Measurements from ENCODE around the gene AFF4. TPM values are rescaled to one million over a fixed set of nuclear protein-coding genes. Genes with fewer than 3 reads are reported as not detected.

AFF4 gene
- total and polyA plus RNA-seq, 9 of the 15 experiments (the other 6 are each of a cell fraction or from before 2014, with no cell fraction given): 1.7 to 25.8 (median 17.9) TPM

DNA sequence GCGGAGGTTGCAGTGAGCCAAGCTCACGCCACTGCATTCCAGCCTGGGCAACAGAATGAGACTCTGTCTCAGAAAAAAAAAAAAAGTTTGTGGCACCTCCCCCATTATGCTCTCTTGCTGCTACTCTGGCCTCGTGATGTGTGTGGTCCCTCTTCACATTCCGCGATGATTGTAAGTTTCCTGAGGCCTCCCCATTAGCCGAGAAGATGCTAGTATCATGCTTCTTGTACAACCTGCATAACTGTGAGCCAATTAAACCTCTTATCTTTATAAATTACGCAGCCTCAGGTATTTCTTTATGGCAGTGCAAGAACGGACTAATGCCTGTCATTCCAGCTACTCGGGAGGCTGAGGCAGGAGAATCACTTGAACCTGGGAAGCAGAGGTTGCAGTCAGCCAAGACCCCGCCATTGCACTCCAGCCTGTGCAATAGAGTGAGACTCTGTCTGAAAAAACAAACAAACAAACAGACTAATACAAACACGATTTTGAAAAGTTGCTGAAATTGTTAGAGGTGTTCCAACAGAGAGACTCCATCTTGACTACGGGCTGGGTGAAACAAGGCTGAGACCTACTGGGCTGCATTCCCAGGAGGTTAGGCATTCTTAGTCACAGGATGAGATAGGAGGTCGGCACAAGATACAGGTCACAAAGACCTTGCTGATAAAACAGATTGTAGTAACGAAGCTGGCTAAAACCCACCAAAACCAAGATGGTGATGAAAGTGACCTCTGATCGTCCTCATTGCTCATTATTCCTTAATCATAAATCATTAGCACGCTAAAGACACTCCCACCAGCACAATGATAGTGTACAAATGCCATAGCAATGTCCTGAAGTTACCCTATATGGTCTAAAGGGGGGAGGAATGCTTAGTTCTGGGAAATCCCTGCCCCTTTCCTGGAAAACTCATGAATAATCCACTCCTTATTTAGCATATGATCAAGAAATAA is 8.3 kb upstream of the AFF4 start (continued):
- TF ChIP-seq, protein P1, sequence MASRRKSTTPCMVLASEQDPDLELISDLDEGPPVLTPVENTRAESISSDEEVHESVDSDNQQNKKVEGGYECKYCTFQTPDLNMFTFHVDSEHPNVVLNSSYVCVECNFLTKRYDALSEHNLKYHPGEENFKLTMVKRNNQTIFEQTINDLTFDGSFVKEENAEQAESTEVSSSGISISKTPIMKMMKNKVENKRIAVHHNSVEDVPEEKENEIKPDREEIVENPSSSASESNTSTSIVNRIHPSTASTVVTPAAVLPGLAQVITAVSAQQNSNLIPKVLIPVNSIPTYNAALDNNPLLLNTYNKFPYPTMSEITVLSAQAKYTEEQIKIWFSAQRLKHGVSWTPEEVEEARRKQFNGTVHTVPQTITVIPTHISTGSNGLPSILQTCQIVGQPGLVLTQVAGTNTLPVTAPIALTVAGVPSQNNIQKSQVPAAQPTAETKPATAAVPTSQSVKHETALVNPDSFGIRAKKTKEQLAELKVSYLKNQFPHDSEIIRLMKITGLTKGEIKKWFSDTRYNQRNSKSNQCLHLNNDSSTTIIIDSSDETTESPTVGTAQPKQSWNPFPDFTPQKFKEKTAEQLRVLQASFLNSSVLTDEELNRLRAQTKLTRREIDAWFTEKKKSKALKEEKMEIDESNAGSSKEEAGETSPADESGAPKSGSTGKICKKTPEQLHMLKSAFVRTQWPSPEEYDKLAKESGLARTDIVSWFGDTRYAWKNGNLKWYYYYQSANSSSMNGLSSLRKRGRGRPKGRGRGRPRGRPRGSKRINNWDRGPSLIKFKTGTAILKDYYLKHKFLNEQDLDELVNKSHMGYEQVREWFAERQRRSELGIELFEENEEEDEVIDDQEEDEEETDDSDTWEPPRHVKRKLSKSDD (conservative IDR thresholded peaks at IDR 0.05; ENCODE audit: low read length): no peak
- TF ChIP-seq LARP7 (IDR thresholded peaks at IDR 0.05) (no peak), ZC3H4 (CRISPR knock-in tag; IDR thresholded peaks at IDR 0.05; ENCODE audit: borderline replicate concordance) (no peak), PPARD (CRISPR knock-in tag; IDR thresholded peaks at IDR 0.05) (no peak), CHCHD3 (CRISPR knock-in tag; IDR thresholded peaks at IDR 0.05) (no peak), NR4A1 (CRISPR knock-in tag; IDR thresholded peaks at IDR 0.05) (no peak), NR4A1 (tag; IDR thresholded peaks at IDR 0.05) (peak; percentile 87), ZNF780A (CRISPR knock-in tag; IDR thresholded peaks at IDR 0.05) (no peak), ZSCAN29 (IDR thresholded peaks at IDR 0.05) (no peak), RAD21 (CRISPR knock-in tag; conservative IDR thresholded peaks at IDR 0.05 in 1 of 2, IDR thresholded peaks at IDR 0.05 in 1 of 2) (no peak), TFAM (CRISPR knock-in tag; conservative IDR thresholded peaks at IDR 0.05) (no peak), ARNT (IDR thresholded peaks at IDR 0.05) (0 out of 4 replicates have a peak, but pooled peaks of 1 of the 2 experiments have one; percentile 55), THRAP3 (IDR thresholded peaks at IDR 0.05; ENCODE audit: borderline replicate concordance) (no peak), PCBP2 (IDR thresholded peaks at IDR 0.05; ENCODE audit: low read depth, low read length, poor library complexity, severe bottlenecking) (no peak), ZNF121 (CRISPR knock-in tag; conservative IDR thresholded peaks at IDR 0.05) (no peak), SP2 (IDR thresholded peaks at IDR 0.05; ENCODE audit: extremely low read depth, low read depth, low read length, poor library complexity, severe bottlenecking) (no peak), ZEB2 (IDR thresholded peaks at IDR 0.05) (peak; percentile 51; the same call in 1 of the 2 replicates), CHD2 (IDR thresholded peaks at IDR 0.05; ENCODE audit: low read depth, low read length) (no peak), EZH2 (IDR thresholded peaks at IDR 0.05; ENCODE audit: borderline replicate concordance, low read depth, low read length) (no peak), FOSL1 (tag; conservative IDR thresholded peaks at IDR 0.05) (peak; percentile 89), KAT2B (IDR thresholded peaks at IDR 0.05; ENCODE audit: low read depth, low read length) (no peak)
- TF ChIP-seq, protein P2, sequence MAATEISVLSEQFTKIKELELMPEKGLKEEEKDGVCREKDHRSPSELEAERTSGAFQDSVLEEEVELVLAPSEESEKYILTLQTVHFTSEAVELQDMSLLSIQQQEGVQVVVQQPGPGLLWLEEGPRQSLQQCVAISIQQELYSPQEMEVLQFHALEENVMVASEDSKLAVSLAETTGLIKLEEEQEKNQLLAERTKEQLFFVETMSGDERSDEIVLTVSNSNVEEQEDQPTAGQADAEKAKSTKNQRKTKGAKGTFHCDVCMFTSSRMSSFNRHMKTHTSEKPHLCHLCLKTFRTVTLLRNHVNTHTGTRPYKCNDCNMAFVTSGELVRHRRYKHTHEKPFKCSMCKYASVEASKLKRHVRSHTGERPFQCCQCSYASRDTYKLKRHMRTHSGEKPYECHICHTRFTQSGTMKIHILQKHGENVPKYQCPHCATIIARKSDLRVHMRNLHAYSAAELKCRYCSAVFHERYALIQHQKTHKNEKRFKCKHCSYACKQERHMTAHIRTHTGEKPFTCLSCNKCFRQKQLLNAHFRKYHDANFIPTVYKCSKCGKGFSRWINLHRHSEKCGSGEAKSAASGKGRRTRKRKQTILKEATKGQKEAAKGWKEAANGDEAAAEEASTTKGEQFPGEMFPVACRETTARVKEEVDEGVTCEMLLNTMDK (IDR thresholded peaks at IDR 0.05; ENCODE audit: borderline replicate concordance, insufficient read depth, low read depth, low read length, poor library complexity, severe bottlenecking): no peak
- TF ChIP-seq, protein P3, sequence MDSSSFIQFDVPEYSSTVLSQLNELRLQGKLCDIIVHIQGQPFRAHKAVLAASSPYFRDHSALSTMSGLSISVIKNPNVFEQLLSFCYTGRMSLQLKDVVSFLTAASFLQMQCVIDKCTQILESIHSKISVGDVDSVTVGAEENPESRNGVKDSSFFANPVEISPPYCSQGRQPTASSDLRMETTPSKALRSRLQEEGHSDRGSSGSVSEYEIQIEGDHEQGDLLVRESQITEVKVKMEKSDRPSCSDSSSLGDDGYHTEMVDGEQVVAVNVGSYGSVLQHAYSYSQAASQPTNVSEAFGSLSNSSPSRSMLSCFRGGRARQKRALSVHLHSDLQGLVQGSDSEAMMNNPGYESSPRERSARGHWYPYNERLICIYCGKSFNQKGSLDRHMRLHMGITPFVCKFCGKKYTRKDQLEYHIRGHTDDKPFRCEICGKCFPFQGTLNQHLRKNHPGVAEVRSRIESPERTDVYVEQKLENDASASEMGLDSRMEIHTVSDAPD (CRISPR knock-in tag; IDR thresholded peaks at IDR 0.05): no peak

All from K562 (cell line).